Measurements from ENCODE around the gene KRT84.

DNA sequence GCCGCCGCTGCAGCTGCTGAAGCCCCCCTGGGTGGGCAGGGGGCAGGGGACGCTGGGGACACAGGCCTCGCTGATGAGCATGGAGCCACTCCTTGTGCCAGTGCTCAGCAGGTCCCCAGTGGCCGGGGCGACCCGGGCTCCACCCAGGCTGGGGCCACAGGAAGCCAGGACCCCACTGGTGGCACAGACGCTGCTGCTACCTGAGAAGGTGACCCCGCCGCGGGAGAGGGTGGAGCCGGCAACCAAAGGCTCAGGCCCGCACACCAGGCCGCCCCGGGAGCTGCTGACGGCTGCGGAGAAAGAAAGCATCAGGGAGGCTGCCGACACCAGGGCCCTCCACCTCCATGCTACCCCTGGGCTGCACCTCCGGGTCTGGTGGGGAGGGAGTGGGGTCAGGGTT lies 7.4 kb downstream of the KRT84 start:
- TF ChIP-seq EZH2phosphoT487 (IDR thresholded peaks at IDR 0.05; ENCODE audit: borderline replicate concordance) (no peak), EZH2 (IDR thresholded peaks at IDR 0.05) (no peak), ZNF274 (IDR thresholded peaks at IDR 0.05; ENCODE audit: low read depth, low read length) (no peak)
- TF ChIP-seq, protein P1, sequence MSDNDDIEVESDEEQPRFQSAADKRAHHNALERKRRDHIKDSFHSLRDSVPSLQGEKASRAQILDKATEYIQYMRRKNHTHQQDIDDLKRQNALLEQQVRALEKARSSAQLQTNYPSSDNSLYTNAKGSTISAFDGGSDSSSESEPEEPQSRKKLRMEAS (IDR thresholded peaks at IDR 0.05), result no peak
- TF ChIP-seq, protein P2, sequence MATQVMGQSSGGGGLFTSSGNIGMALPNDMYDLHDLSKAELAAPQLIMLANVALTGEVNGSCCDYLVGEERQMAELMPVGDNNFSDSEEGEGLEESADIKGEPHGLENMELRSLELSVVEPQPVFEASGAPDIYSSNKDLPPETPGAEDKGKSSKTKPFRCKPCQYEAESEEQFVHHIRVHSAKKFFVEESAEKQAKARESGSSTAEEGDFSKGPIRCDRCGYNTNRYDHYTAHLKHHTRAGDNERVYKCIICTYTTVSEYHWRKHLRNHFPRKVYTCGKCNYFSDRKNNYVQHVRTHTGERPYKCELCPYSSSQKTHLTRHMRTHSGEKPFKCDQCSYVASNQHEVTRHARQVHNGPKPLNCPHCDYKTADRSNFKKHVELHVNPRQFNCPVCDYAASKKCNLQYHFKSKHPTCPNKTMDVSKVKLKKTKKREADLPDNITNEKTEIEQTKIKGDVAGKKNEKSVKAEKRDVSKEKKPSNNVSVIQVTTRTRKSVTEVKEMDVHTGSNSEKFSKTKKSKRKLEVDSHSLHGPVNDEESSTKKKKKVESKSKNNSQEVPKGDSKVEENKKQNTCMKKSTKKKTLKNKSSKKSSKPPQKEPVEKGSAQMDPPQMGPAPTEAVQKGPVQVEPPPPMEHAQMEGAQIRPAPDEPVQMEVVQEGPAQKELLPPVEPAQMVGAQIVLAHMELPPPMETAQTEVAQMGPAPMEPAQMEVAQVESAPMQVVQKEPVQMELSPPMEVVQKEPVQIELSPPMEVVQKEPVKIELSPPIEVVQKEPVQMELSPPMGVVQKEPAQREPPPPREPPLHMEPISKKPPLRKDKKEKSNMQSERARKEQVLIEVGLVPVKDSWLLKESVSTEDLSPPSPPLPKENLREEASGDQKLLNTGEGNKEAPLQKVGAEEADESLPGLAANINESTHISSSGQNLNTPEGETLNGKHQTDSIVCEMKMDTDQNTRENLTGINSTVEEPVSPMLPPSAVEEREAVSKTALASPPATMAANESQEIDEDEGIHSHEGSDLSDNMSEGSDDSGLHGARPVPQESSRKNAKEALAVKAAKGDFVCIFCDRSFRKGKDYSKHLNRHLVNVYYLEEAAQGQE (IDR thresholded peaks at IDR 0.05; ENCODE audit: low read depth), result no peak
- TF ChIP-seq, protein P3, sequence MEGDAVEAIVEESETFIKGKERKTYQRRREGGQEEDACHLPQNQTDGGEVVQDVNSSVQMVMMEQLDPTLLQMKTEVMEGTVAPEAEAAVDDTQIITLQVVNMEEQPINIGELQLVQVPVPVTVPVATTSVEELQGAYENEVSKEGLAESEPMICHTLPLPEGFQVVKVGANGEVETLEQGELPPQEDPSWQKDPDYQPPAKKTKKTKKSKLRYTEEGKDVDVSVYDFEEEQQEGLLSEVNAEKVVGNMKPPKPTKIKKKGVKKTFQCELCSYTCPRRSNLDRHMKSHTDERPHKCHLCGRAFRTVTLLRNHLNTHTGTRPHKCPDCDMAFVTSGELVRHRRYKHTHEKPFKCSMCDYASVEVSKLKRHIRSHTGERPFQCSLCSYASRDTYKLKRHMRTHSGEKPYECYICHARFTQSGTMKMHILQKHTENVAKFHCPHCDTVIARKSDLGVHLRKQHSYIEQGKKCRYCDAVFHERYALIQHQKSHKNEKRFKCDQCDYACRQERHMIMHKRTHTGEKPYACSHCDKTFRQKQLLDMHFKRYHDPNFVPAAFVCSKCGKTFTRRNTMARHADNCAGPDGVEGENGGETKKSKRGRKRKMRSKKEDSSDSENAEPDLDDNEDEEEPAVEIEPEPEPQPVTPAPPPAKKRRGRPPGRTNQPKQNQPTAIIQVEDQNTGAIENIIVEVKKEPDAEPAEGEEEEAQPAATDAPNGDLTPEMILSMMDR (IDR thresholded peaks at IDR 0.05 in 2 of 3, conservative IDR thresholded peaks at IDR 0.05 in 1 of 3; ENCODE audit: borderline replicate concordance in 1 of 3, insufficient read depth in 1 of 3, low read depth in 2 of 3, low read length in 2 of 3), result no peak

Data from HCT116 (cell line).